Superior temporal gyrus (tissue), 1 donor: ENCODE results near the gene KLRG1.

Experiments used
- DNase-seq: peaks from one replicate; pipeline ENCODE4 v3.0.0-alpha.2; 2016; ENCODE audit errors: extremely low spot score

Gene KLRG1

GRCh38 chr12:9040484-9041186 lies 51.3 kb downstream of the KLRG1 start:
- no peak for DNase-seq

- no peak for DNase-seq
Observed at GRCh38 chr12:9041321-9041720, 52.0 kb downstream of the KLRG1 start.

GRCh38 chr12:9043766-9044165 lies 54.4 kb downstream of the KLRG1 start:
- DNase-seq, result no peak

DNA sequence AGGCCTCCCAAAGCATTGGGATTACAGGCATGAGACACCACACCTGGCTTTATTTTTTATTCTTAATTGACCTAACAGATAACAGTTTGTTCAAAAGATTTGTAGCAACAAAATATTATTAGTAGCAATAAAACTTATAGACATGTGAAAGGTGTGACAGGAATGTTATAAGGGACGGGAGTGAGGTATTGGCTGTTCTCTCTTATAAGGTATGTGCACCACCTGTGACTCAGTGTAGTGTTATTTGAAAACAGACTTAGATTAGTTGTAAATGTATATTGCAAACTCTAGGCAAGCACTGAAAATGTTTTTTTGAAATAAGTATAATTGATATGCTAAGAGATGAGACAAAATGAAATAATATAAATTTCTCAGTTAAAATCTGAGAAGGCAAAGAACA lies 57.8 kb downstream of the KLRG1 start:
- DNase-seq, result no peak

DNA sequence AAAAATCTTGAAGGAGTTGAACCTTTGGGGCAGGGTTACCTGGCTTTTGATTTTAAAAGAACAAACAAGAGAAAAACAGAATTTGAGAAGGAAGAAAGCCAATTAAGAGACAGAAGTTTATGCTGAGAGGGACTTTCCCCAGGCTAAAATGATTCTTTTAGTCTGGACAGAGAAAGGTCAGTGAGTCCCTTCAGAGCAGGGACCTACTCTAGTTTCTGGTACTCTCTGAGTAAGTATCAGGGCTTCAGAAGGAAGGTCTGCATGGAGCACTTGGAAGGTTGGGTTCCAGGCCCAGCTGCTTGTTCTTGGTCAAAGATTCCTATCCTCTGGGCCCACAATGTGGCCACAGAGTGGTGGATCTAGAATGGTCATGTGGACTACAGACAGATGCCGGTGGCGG lies 59.6 kb downstream of the KLRG1 start:
- no peak for DNase-seq

GRCh38 chr12:9049520-9050133 lies 60.3 kb downstream of the KLRG1 start:
- peak; percentile 66 for DNase-seq

DNA sequence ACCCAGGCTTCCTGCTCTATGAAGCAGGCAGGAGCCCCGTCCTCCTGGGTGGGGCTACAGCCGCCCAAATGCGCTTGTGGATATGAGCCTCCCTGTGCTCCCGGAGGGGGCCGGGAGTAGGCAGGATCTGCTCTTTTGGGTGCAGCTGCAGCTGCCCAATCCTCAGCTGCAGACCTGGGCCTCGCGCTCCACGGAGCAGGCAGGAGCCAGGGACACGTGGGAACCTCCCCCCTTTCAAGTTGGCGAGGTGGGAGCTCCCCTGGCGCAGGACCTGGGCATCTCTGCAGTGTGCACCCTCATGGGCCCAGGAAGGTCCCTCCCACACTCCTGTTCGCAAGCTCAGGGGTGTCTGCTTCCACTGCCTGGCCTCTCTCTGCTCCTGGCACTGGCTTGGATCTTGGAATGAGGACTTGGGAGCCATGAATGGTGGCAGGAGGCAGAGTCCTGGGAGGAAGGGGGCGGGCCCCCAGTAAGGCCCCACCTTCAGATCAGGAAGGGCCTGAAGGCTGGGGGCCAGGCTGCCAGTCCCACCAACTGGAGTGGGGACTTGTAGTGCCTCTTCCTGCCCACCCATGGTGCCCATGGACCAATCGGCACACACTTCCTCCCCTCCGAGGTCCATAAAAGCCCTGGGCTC lies 61.3 kb downstream of the KLRG1 start:
- no peak for DNase-seq

DNA sequence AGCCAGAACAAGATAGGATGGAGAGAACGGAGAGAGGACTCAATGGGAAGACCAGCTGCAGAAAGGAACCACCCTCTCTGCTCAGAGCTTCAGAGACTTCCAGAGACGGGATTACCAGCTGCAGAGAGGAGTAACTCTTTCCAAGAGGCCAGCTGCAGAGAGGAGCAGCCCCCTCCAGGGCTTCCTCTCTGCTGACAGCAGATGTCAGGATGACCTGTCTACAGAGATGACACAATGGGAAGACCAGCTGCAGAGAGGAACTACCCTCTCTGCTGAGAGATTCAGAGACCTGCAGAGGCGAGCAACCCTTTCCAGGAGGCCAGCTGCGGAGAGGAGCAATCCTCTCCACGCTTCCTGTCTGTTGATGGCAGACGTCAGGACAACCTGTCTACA lies 61.8 kb downstream of the KLRG1 start:
- DNase-seq, result no peak

GRCh38 chr12:9052610-9053009 lies 63.3 kb downstream of the KLRG1 start:
- no peak for DNase-seq
